HG03108 (cell line): ENCODE measurements around the gene ZNF761.
"Not testable (repeated sequence)": the region's sequence is repeated elsewhere in the genome, so short reads cannot be mapped to it uniquely, and the experiment has no call there.

ENCODE experiments used
- ATAC-seq: cut with Tn5 transposase; IDR thresholded peaks from one replicate; pipeline ENCODE4 v1.9.1; 2021; ENCODE audit warnings: moderate library complexity; ENCODE audit not compliant: unreplicated experiment

The ZNF761 gene

DNA sequence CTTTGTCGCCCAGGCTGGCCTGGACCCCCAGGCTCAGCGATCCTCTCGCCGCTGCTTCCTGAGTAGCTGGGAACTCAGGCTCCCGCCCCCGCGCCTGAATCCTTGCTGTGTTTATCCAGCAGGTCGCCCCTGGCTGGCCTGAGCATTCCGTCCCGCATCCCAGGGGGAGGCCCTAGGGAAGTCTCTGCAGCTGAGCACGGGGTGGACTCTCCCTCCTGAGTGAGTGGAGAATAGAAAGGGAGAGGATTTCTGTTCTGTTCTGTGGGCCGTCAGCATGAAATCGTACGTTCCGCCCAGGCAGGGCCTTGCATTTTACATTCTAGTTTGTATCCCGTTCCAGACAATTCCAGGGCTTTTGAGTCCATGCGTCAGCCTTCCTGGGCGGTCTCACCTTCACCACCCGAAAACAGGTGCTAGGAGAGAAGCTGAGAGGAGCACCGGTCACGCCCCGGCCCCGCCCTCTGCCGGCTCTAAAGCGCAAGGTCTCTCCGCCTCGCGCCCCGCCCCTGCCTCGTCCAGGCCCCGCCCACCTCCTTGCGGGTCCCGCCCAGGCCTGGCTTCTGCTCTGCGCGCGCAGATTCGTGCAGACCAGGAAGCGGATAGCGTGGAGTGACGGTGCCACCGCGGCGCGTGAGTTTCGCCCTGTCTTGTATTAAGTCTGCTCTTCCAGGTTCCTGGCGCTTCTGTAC is at the start of gene ZNF761:
TSS of gene ZNF761 (plus strand) at position 586 of the 689 bp plus-strand sequence. CDS start 15,285 bp downstream, outside the sequence.
- peak; percentile 96 for ATAC-seq

DNA sequence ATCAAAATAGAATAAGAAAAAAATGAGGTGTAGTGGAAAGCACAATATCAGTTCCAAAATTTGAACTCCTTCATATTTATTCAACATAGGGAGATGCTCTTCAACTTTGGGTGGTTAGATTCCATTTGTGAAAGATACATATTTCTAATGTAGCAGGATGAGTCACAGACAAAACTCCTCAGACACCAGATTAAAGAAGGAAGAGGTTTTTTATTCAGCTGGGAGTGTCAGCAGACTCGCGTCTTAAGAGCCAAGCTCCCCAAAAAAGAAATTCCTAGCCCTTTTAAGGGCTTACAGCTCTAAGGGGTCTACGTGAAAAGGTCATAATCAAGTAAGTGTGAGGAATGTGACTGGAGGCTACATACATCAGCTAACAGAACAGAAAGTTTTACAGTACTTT is 43.6 kb upstream of the ZNF761 start:
- no peak for ATAC-seq

DNA sequence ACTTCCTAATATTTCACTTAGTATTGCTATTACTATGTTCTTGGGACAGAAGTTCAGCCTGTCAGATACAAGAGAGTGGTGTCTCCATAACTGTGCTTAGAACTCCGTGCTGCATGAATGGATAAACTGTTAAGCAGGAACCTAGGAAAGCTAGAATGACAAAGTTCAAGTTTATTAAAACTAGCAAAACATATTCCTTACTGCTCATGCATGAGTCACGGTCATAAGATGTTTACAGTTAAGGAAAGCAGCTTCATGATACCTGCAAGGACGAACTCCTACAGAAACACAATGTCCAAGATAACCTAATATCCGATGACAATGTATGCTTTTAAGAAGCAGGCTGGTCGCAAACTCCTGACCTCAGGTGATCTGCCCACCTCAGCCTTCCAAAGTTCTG is 42.9 kb upstream of the ZNF761 start:
- ATAC-seq = no peak

DNA sequence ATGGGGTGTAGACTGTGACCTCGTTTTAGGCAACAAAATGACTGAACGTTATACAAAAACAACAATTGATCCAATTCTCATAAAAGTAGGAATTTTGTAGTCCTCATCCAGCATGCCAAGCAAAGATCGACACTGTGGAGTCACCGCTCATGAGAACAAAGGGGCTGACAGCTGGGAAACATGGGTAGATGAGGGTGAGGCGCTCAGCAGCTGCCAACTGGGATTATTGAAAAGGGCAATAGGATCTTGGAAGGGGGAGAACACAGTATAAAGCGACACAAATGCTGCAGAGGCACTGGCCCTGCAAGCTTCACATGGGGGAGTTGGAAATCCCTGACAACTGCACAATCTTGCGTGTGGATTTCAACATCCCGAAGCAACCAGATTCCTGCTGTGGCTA is 42.2 kb upstream of the ZNF761 start:
- ATAC-seq = no peak

DNA sequence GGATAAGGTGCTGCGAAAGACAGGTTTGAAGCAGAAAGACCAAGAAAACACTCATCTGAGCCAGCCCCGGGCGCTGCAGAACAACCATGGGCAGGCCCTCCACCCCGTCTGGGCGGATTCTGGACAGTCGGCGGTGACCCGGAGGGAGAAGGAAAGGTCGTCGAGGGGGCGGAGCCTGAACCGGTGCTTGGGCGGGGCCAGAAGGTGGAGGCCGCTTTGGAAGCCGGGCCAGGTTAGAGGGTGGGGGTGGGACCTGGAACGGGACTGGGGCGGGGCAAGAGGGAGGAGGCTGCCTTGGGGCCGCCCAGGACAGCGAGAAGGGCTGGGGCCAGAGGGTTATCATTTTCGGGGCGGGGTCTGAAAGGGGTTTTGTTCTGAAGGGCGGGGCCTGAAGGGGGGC is 41.8 kb upstream of the ZNF761 start:
- no peak for ATAC-seq

DNA sequence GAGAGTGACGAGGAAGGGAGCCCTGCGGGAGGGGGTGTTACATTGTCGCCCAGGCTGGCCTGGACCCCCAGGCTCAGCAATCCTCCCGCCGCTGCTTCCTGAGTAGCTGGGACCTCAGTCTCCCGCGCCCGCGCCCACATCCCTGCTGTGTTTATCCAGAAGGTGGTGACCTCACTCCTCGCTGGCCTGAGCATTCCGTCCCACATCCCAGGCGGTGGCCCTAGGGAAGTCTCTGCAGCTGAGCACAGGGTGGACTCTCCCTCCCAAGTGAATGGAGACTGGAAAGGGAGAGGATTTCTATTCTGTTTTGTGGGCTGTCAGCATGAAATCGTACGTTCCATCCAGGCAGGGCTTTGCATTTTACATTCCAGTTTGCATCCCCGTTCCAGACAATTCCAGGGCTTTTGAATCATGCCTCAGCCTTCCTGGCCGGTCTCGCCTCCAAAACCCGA is 37.2 kb upstream of the ZNF761 start:
- no peak for ATAC-seq

DNA sequence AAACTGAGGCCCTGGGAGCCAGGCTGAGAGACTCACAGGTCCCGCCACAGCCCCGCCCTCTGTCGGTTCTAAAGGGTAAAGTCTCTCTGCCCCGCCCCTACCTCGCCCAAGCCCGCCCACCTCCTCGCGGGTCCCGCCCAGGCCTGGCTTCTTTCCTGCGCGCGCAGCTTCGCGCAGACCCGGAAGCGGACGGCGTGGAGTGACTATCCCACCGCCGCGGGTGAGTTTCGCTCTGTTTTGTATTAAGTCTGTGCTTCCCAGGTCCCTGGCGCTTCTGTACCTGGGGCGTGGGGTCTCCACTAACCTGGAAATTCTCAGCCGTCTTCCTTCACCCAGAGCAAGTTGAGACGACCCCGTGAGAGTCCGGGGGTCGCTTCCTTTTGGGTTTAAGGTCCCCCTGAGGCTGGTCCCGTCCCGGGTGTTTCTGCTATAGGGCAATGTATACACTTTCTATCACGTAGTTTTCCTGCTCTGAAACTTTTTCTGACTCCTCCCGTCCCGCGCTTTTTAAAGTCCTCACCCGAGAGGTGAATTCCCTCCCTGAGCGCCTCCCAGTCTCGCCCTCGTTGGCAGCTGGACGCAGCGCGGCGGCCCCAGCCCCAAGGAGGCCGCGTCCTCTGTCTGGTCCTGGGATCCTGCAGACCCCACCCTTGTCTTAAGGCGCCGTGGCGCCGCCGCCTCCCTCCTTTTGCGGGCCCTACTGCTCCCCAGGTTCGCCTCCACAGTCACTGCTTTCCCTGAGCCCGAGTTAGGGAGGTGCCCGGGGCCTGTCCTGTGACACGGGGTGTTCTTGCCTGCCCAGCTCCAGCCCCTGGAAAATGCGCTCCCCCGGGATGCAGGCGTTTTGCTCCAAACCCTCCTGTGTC is 36.6 kb upstream of the ZNF761 start, which contains the start of gene ZNF765:
TSS of gene ZNF765 (plus strand) at position 176 of the 866 bp plus-strand sequence. CDS start 2,867 bp downstream, outside the sequence.
- ATAC-seq = peak; percentile 92

DNA sequence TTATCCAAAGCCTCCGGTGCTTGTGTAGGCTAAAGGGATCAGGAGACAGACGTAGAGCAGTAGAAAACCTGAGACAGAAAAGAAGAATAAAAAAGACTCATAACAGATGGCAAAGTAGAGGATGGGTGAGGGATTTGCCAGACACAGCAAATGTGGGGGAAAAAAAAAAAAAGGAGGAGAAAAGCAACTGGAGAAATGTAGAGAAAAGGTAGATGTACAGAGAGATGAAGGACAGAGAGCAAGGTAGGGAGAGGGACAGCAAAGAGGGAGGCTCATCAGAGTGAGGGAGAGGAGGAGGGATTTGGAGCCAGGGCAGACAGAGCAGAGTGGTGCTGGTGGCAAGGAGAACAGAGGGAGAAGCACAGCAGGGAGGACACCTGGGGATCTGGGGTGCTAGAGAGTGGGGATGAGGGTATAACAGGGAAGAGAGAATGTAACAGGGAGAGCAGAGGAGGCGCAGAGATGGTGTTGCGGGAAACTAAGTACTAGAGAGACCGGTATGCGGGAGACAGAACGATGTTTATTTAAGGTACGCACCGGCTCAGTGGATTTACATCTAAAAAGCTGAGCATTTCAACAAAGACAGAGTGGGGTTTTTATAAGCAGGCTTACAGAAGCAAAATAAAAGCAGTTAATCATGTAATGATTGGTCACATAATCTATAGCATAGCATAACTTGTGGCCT is 35.8 kb upstream of the ZNF761 start:
- not testable (repeated sequence) for ATAC-seq

DNA sequence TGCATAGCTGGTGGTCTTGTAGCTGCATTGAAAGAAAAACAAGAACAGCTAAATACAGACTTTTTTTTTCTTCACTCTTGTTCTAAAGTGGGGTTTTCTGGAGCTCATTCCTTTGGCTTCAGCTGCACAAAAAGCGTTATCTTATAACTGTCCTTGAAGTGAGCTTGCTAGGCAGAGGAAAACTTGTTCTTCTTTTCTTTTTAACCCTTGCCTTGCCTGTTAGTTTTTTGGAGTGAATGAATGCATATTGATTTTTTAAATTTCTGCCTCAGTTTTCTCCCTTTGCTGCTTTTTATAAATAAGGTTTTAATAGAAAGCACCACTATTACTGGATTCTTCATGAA is 35.3 kb upstream of the ZNF761 start:
- no peak for ATAC-seq

DNA sequence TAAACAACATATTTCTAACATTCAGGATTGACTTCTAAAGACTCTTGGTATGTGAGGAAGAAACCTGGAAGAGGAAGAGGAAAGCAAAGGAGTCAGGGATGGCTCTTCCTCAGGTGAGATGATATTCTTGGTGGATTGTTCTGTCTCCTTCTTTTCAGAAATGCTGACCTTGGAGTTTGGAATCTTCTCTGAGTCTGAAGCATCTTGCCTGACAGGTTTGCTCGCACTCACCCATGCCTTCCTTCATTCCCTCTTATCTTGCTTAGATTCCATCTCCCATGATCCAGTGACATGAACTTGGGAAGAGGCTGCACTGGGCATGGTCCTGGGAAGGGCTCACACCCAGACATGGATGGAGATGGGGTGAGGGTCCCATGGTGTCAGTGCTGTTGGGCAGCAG is 33.9 kb upstream of the ZNF761 start:
- not testable (repeated sequence) for ATAC-seq

DNA sequence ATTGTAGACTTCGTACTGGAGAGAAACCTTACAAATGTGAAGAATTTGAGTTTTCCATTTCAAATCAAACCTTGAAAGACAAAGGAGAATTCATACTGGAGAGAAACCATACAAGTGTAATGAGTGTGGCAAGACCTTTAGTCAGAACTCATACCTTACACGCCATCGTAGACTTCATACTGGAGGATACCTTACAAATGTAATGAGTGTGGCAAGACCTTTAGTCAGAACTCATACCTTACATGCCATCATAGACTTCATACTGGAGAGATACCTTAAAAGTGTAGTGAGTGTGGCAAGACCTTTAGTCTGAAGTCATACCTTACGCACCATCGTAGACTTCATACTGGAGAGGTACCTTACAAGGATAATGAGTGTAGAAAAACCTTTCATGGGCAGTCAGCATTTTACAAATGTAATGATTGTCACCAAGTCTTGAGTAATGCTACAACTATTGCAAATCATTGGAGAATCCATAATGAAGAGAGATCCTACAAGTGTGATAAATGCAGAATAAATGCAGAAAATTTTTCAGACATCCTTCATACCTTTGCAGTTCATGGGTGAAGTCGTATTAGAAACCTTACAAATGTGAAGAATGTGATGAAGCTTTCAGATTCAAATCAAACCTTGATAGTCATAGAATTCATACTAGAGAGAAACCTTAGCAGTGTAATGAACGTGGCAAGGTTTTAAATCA is 22.1 kb upstream of the ZNF761 start:
- no peak for ATAC-seq

DNA sequence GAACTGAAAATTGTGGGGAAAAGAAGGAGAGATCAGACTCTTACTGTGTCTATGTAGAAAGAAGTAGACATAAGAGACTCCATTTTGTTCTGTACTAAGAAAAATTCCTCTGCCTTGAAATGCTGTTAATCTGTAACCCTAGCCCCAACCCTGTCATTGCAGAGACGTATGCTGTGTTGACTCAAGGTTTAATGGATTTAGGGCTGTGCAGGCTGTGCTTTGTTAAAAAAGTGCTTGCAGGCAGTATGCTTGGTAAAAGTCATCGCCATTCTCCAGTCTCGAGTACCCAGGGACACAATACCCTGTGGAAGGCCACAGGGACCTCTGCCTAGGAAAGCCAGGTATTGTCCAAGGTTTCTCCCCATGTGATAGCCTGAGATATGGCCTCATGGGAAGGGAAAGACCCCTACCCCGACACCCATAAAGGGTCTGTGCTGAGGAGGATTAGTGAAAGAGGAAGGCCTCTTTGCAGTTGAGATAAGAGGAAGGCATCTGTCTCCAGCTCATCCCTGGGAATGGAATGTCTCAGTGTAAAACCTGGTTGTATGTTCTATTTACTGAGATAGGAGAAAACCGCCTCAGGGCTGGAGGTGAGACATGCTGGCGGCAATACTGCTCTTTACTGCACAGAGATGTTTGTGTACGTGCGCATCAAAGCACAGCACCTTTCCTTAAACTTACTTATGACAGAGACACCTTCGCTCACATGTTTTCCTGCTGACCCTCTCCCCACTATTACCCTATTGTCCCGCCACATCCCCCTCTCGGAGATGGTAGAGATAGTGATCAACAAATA is 11.1 kb upstream of the ZNF761 start:
- not testable (repeated sequence) for ATAC-seq

DNA sequence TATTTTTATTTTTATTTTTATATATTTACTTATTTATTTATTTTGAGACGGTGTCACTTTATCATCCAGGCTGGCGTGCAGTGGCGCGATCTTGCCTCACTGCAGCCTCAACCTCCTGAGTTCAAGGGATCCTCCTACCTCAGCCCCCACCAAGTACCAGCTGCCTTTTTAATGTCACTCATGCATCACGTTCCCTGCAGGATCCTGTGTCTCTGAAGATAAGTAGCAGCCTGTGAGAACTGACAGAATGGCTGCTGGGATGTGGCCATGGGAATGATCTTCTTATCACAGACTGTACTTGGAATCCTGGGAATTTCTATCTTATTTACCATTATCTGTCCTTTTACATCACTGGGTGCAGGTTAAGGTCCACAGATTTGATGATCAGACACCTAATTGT is 9.2 kb upstream of the ZNF761 start:
- ATAC-seq = no peak

DNA sequence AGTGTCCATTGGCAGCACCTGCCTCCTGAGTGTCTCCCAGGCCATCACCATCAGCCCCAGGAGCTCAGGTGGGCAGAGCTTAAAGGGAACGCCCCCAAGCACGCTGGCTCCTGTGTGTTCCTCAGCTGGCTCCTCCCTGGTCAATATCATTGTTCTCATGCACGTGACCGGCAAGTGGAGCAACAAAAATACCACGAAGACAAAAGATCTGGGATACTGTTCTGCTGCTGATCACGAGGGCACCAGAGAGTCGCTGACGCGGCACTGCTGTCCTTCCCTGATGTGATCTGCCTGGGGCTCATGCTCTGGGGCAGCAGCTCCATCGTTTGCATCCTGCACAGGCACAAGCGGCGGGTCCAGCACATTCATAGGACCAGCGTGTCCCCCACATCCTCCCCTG is 8.7 kb upstream of the ZNF761 start:
- not testable (repeated sequence) for ATAC-seq

DNA sequence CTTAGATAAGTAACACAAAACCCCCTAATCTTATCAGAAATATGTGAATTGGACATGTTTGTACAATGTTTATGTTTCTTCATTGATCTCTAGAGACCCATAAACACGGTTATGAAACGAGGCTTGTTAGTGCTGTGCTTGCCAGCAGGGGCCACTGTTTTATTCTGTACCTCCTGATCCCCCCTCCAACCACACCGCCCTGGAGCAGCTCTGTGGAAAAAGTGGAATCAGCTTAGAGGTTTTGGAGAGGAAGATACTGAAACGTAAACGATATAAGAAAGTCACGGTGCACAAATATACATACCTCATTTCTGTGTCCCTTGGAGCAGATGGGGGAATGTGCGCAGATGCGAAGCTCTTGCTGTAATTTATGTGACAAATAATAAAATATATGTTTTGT is 8.1 kb upstream of the ZNF761 start:
- not testable (repeated sequence) for ATAC-seq

DNA sequence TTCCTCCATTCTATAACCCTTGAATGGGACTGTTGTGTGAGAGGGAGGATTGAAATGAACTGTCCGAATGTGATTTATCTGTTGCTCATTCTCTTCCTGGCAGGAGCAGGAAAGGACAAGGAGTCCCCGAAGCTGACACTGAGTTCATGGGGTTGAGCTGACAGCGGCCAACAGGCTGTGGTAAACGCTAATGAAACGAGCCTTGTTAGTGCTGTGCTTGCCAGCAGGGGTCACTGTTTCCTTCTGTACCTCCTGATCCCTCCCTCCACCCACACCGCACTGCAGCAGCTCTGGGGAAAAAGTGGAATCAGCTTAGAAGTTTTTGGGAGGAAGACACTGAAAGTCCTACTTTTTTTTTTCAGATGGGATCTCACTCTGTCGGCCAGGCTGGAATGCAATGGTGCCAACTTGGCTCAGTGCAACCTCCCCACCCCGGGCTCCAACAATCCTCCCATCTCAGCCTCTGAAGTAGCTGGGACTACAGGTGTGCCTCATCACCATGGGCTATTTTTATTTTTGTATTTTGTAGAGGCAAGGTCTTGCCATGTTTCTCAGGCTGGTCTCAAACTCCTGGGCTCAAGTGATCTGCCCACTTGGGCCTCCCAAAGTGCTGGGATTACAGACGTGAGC is 6.7 kb upstream of the ZNF761 start:
- no peak for ATAC-seq

DNA sequence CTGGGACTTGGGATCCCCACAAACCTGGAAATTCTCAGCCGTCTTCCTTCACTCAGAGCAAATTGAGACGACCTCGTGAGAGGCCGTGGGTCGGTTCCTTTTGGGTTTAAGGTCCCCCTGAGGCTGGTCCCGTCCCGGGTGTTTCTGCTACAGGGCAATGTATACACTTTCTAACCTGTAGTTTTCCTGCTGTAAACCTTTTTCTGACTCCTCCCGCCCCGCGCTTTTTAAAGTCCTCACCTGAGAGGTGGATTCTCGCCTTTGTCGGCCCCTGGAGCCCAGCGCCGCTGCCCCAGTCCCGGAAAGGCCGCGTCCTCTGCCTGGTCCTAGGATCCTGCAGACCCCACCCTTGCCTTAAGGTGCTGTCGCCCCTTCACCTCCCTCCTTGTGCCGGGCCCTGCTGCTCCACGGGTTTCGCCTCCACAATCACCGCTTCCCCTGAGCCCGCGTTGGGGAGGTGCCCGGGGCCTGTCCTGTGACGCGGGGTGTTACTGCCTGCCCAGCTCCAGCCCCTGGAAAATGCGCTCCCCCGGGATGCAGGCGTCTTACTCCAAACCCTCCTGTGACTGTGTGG is 391 bp downstream of the ZNF761 start:
- ATAC-seq = peak; percentile 22

DNA sequence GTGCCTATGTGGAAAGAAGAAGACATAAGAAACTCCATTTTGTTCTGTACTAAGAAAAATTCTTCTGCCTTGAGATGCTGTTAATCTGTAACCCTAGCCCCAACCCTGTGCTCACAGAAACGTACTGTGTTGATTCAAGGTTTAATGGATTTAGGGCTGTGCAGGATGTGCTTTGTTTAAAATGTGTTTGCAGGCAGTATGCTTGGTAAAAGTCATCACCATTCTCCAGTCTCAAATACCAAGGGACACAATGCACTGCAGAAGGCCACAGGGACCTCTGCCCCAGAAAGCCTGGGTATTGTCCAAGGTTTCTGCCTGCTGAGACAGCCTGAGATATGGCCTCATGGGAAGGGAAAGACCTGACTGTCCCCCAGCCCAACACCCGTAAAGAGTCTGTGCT is 12.0 kb downstream of the ZNF761 start:
- not testable (repeated sequence) for ATAC-seq

DNA sequence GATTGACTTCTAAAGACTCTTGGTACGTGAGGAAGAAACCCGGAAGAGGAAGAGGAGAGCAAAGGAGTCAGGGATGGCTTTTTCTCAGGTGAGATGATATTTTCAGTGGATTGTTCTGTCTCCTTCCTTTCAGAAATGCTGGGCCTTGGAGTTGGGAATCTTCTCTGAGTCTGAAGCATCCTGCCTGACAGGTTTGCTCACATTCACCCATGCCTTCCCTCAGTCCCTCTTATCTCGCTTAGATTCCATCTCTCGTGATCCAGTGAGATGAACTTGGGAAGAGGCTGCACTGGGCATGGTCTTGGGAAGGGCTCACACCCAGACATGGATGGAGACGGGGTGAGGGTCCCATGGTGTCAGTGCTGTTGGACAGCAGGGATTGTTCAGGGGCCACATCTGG is 15.4 kb downstream of the ZNF761 start:
- ATAC-seq = not testable (repeated sequence)
